Ascending aorta (tissue), 2 donors: ENCODE results near the gene VTI1A. TPM values are rescaled to one million over a fixed set of nuclear protein-coding genes. Genes with fewer than 3 reads are reported as not detected.

Source experiments
- DNase-seq, 2 donors: peaks; one replicate each; pipeline ENCODE4 v3.0.0-alpha.2; 2019; ENCODE audit warnings: low spot score in 2 of 2
- H3K27ac ChIP-seq, 2 donors: fragments of 200-600 bp; sonication (generic); one replicate each; pipeline ENCODE4 v1.5.1; 2016 to 2017; ENCODE audit warnings: mild to moderate bottlenecking in 1 of 2
- H3K27me3 ChIP-seq: fragments of 200-600 bp; sonication (generic); one replicate; pipeline ENCODE4 v1.5.1; 2017
- H3K36me3 ChIP-seq, 2 donors: fragments of 200-600 bp; sonication (generic); one replicate each; pipeline ENCODE4 v1.5.1; 2016
- H3K4me1 ChIP-seq, 2 donors: fragments of 200-600 bp; sonication (generic); one replicate each; pipeline ENCODE4 v1.5.1; 2016 to 2017; ENCODE audit warnings: mild to moderate bottlenecking in 1 of 2
- H3K4me3 ChIP-seq, 2 donors: fragments of 200-600 bp; sonication (generic); one replicate each; pipeline ENCODE4 v1.5.1; 2016 to 2017; ENCODE audit warnings: mild to moderate bottlenecking in 1 of 2
- H3K9me3 ChIP-seq, 2 donors: fragments of 200-600 bp; sonication (generic); one replicate each; pipeline ENCODE4 v1.5.1; 2016
- intact Hi-C: fragments of 100-400 bp; cut with DNase I; formaldehyde crosslinking; loops from one replicate; pipeline ENCODE4 v1.15.1; 2023
- total RNA-seq: library from RNA; depleted of rRNA; stranded (reverse); fragments of >200 nt; gene quantifications from one replicate; pipeline ENCODE4 v1.1.0, GENCODE V29; 2016
- TF ChIP-seq, protein P1 (sequence below), 3 experiments: fragments of 200-600 bp in 2 of 3; fragments of 450-650 bp in 1 of 3; sonication (generic) in 2 of 3; IDR thresholded peaks; one replicate each; pipeline ENCODE4 v1.5.1; 2016 to 2019; ENCODE audit warnings: antibody characterized with exemption in 3 of 3, mild to moderate bottlenecking in 1 of 3, moderate library complexity in 1 of 3

The VTI1A gene
- total RNA-seq, 1 donor from 2014 or later = 32.5 TPM

- Histone ChIP-seq H3K4me1 (no peaks in the 10 kb centered on the region), H3K9me3 (no peaks in the 10 kb centered on the region), H3K27ac (no peak overlapping the region), H3K27me3 (no peaks in the 10 kb centered on the region), H3K4me3 (no peak overlapping the region), H3K36me3 (no peaks in the 10 kb centered on the region)
- TF ChIP-seq, protein P1, sequence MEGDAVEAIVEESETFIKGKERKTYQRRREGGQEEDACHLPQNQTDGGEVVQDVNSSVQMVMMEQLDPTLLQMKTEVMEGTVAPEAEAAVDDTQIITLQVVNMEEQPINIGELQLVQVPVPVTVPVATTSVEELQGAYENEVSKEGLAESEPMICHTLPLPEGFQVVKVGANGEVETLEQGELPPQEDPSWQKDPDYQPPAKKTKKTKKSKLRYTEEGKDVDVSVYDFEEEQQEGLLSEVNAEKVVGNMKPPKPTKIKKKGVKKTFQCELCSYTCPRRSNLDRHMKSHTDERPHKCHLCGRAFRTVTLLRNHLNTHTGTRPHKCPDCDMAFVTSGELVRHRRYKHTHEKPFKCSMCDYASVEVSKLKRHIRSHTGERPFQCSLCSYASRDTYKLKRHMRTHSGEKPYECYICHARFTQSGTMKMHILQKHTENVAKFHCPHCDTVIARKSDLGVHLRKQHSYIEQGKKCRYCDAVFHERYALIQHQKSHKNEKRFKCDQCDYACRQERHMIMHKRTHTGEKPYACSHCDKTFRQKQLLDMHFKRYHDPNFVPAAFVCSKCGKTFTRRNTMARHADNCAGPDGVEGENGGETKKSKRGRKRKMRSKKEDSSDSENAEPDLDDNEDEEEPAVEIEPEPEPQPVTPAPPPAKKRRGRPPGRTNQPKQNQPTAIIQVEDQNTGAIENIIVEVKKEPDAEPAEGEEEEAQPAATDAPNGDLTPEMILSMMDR (IDR thresholded peaks at IDR 0.05) = no peak
- DNase-seq = no peak
- intact Hi-C loops = no loop called here
These were observed 321.1 kb downstream of the VTI1A start for GRCh38 chr10:112768121-112768520.

DNA sequence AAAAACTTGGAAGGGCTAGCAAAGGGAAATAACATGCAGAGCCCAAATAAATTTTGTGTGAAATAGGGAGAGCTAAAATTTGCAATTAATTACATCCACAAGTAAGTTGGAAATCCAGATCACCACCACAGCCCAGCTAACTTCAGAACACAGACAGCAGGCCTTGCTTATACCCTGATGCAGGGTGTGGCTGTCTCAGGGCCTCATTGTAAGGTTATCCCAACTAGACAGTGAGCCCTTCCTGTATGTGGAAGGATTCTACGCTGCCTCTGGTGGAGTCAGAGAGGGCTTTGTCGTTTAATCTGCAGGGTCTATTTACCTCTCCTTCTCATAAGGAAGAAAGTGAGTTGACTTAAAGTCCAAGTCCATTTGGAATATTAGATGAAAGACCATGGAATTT, 322.1 kb downstream of the VTI1A start:
- Histone ChIP-seq H3K4me3 (no peak overlapping the region), H3K9me3 (no peaks in the 10 kb centered on the region), H3K27ac (no peak overlapping the region), H3K36me3 (no peaks in the 10 kb centered on the region), H3K4me1 (no peaks in the 10 kb centered on the region), H3K27me3 (no peaks in the 10 kb centered on the region)
- no peak for DNase-seq
- TF ChIP-seq, protein P1 (IDR thresholded peaks at IDR 0.05) = no peak
- intact Hi-C loops = no loop called here

- H3K27ac ChIP-seq = no peak overlapping the region
- H3K9me3 ChIP-seq = no peaks in the 10 kb centered on the region
- H3K4me3 ChIP-seq = no peak overlapping the region
- TF ChIP-seq, protein P1 (IDR thresholded peaks at IDR 0.05) = no peak
- no peak for DNase-seq
- no peaks in the 10 kb centered on the region for H3K27me3 ChIP-seq
- intact Hi-C loops = no loop called here
- no peaks in the 10 kb centered on the region for H3K4me1 ChIP-seq
- H3K36me3 ChIP-seq = no peaks in the 10 kb centered on the region
These were observed 322.8 kb downstream of the VTI1A start for GRCh38 chr10:112769611-112770370.

GRCh38 chr10:112771733-112772132, 324.7 kb downstream of the VTI1A start:
- H3K4me1 ChIP-seq = no peaks in the 10 kb centered on the region
- TF ChIP-seq, protein P1 (IDR thresholded peaks at IDR 0.05) = no peak
- H3K36me3 ChIP-seq = no peaks in the 10 kb centered on the region
- DNase-seq = no peak
- no peaks in the 10 kb centered on the region for H3K27me3 ChIP-seq
- no peaks in the 10 kb centered on the region for H3K9me3 ChIP-seq
- H3K4me3 ChIP-seq = no peak overlapping the region
- H3K27ac ChIP-seq = no peak overlapping the region
- intact Hi-C loops = no loop called here

GRCh38 chr10:112773783-112774182, 326.8 kb downstream of the VTI1A start:
- Histone ChIP-seq H3K9me3 (no peaks in the 10 kb centered on the region), H3K27ac (no peak overlapping the region), H3K4me3 (no peak overlapping the region), H3K36me3 (no peaks in the 10 kb centered on the region), H3K4me1 (no peaks in the 10 kb centered on the region), H3K27me3 (no peaks in the 10 kb centered on the region)
- TF ChIP-seq, protein P1 (IDR thresholded peaks at IDR 0.05) = no peak
- DNase-seq = no peak
- intact Hi-C loops = no loop called here
